Prostate gland (tissue), 2 donors: ENCODE data around the gene MAP1LC3A. TPM values are rescaled to one million over a fixed set of nuclear protein-coding genes. Genes with fewer than 3 reads are reported as not detected.

Experiments used
- DNase-seq: peaks from one replicate; pipeline ENCODE4 v3.0.0-alpha.2; 2019; ENCODE audit warnings: low spot score
- H3K27ac ChIP-seq, 2 donors: fragments of 200-600 bp; sonication (generic); 2 replicates each; pipeline ENCODE4 v1.5.1; 2017 to 2019
- H3K27me3 ChIP-seq: fragments of 200-600 bp; sonication (generic); replicated peaks from 2 replicates; pipeline ENCODE4 v1.5.1; 2019; ENCODE audit not compliant: insufficient read depth
- H3K36me3 ChIP-seq, 2 donors: fragments of 200-600 bp; sonication (generic); 1 replicate in 1 of 2; 2 replicates in 1 of 2; pipeline versions ENCODE4 v1.5.1 to v1.8.1; 2017 to 2019
- H3K4me1 ChIP-seq: fragments of 200-600 bp; sonication (generic); replicated peaks from 2 replicates; pipeline ENCODE4 v1.5.1; 2019
- H3K4me3 ChIP-seq, 2 donors: fragments of 200-600 bp; sonication (generic); 2 replicates each; pipeline ENCODE4 v1.5.1; 2017 to 2019
- H3K9me3 ChIP-seq: fragments of 200-600 bp; sonication (generic); 2 replicates; pipeline ENCODE4 v1.5.1; 2017
- CTCF ChIP-seq, 4 experiments: fragments of 200-600 bp in 2 of 4; fragments of 450-650 bp in 2 of 4; sonication (generic) in 2 of 4; IDR thresholded peaks; 1 replicate in 3 of 4; 2 replicates in 1 of 4; pipeline ENCODE4 v1.5.1; 2016 to 2019; ENCODE audit warnings: antibody characterized with exemption in 4 of 4, mild to moderate bottlenecking in 2 of 4, moderate library complexity in 2 of 4
- POLR2A ChIP-seq: fragments of 450-650 bp; IDR thresholded peaks from one replicate; pipeline ENCODE4 v1.6.1; 2016; ENCODE audit warnings: antibody characterized with exemption, mild to moderate bottlenecking
- POLR2AphosphoS5 ChIP-seq: sonication (generic); formaldehyde crosslinking; IDR thresholded peaks from one replicate; pipeline ENCODE4 v1.6.1; 2017; ENCODE audit warnings: antibody characterized with exemption
- WGBS: methylation state at CpG from one replicate; pipeline ENCODE4 v1.1.5; 2018; 5-methylcytosine and 5-hydroxymethylcytosine counted together
- intact Hi-C: fragments of 100-400 bp; cut with DNase I; formaldehyde crosslinking; loops from one replicate; pipeline ENCODE4 v1.14.2; 2022
- small RNA-seq, 2 donors: library from RNA; depleted of rRNA; stranded (forward); fragments of <200 nt; gene quantifications; one replicate each; pipeline ENCODE3, GENCODE V24; 2016
- total RNA-seq, 2 donors: library from RNA; depleted of rRNA; stranded (reverse); fragments of >200 nt; gene quantifications; one replicate each; pipeline ENCODE4 v1.1.0, GENCODE V29; 2016

MAP1LC3A gene
- total RNA-seq, 2 donors from 2014 or later, result 74.3 to 128 TPM

- intact Hi-C loops, result no loop called here
- Histone ChIP-seq H3K27me3 (no peaks in the 10 kb centered on the region), H3K9me3 (no peaks in the 10 kb centered on the region), H3K4me3 (no peak overlapping the region), H3K27ac (no peak overlapping the region), H3K36me3 (no peaks in the 10 kb centered on the region), H3K4me1 (no peaks in the 10 kb centered on the region)
- 69% methylated on average over 8 of the region's 8 CpGs for WGBS
- TF ChIP-seq POLR2A, result no peak
- no peak for TF ChIP-seq POLR2AphosphoS5
- TF ChIP-seq CTCF (IDR thresholded peaks at IDR 0.05), result no peak
- DNase-seq, result no peak
These were observed 46.7 kb downstream of the MAP1LC3A start for GRCh38 chr20:34604980-34605788.

GRCh38 chr20:34607066-34607465, 48.5 kb downstream of the MAP1LC3A start:
- Histone ChIP-seq H3K27me3 (no peaks in the 10 kb centered on the region), H3K9me3 (no peaks in the 10 kb centered on the region), H3K4me1 (no peaks in the 10 kb centered on the region), H3K27ac (no peak overlapping the region), H3K4me3 (no peak overlapping the region), H3K36me3 (no peaks in the 10 kb centered on the region)
- intact Hi-C loops, result no loop called here
- no peak for DNase-seq
- 97% methylated on average over 7 of the region's 7 CpGs for WGBS
- TF ChIP-seq CTCF (IDR thresholded peaks at IDR 0.05) (no peak), POLR2AphosphoS5 (no peak), POLR2A (no peak)

Small RNA genes within 50 kb of the gene (small RNA-seq; reads per million reads assigned to genes)
- 0 reads per million in 2 donors for gene RF00019

Other genes starting within 250 kb of the MAP1LC3A start
- 10 to 100 TPM; 45.4 to 89.2 TPM for gene ITCH, start 195.4 kb upstream of the MAP1LC3A start, total RNA-seq
- 100 to 1,000 TPM; 132 to 247 TPM for gene DYNLRB1, start 42.3 kb upstream of the MAP1LC3A start, total RNA-seq
- 10 to 100 TPM; 18.2 to 26.4 TPM for gene PIGU, start 118.4 kb downstream of the MAP1LC3A start, total RNA-seq
- 10 to 100 TPM; 26.0 to 39.4 TPM for gene TP53INP2, start 145.6 kb downstream of the MAP1LC3A start, total RNA-seq